Measurements from ENCODE around the gene ELL2. TPM values are rescaled to one million over a fixed set of nuclear protein-coding genes. Genes with fewer than 3 reads are reported as not detected.

The ELL2 gene
- total and polyA plus RNA-seq, 2 of the 13 experiments (the other 11 are each of a cell fraction or from before 2014, with no cell fraction given) = 78.9 to 97.1 TPM

DNA sequence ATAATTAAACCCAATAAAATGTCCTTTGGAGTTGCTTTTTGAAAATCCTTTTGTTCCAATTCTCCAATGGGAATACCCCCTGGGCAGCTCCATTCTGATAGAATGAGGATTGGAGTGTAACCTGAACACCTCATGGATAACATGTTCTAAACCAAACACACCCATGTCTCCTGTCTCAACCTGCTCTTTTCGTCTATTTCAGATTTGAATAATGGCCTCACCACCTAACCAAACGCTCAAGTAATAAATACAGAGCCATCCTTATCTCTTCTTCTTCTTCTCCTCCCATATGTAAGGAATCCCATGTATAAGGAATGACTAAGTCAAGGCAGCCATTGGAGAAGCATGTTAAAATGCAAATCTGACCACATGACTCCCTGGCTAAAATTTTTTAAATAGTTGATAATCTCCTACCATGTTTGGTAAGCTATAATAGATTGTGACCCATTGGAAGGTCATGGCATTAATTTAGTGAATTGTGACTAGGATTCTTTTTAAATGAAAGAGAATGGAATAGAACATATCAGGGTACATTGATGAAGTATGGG is 26.0 kb downstream of the ELL2 start:
- ChIA-PET POLR2A (no interaction called here), CTCF (ENCODE audit: low intra/inter-chr PET ratio, low total read pairs) (no interaction called here)
- no TSS peak for BruUV-seq (replicated peaks)
- H3K4me2 ChIP-seq (ENCODE audit: low read depth, low read length) = no peak overlapping the region
- in situ Hi-C loops (cut with HindIII; ENCODE audit: extremely low pct_ligation_motif_present, low pct_unique_long_range_greater_than_20kb) (no loop called here), intact Hi-C loops (cut with micrococcal nuclease; ENCODE audit: unreplicated experiment) (no loop called here)
- ATAC-seq (no peak), FAIRE-seq (no peak), DNase-seq (ENCODE audit: low spot score) (no peak)
- H3K4me1 ChIP-seq (ENCODE audit: insufficient read depth, low read length) = peaks cover 90% of the 10 kb centered on the region
- TF ChIP-seq, protein P1, sequence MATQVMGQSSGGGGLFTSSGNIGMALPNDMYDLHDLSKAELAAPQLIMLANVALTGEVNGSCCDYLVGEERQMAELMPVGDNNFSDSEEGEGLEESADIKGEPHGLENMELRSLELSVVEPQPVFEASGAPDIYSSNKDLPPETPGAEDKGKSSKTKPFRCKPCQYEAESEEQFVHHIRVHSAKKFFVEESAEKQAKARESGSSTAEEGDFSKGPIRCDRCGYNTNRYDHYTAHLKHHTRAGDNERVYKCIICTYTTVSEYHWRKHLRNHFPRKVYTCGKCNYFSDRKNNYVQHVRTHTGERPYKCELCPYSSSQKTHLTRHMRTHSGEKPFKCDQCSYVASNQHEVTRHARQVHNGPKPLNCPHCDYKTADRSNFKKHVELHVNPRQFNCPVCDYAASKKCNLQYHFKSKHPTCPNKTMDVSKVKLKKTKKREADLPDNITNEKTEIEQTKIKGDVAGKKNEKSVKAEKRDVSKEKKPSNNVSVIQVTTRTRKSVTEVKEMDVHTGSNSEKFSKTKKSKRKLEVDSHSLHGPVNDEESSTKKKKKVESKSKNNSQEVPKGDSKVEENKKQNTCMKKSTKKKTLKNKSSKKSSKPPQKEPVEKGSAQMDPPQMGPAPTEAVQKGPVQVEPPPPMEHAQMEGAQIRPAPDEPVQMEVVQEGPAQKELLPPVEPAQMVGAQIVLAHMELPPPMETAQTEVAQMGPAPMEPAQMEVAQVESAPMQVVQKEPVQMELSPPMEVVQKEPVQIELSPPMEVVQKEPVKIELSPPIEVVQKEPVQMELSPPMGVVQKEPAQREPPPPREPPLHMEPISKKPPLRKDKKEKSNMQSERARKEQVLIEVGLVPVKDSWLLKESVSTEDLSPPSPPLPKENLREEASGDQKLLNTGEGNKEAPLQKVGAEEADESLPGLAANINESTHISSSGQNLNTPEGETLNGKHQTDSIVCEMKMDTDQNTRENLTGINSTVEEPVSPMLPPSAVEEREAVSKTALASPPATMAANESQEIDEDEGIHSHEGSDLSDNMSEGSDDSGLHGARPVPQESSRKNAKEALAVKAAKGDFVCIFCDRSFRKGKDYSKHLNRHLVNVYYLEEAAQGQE (IDR thresholded peaks at IDR 0.05; ENCODE audit: borderline replicate concordance in 1 of 2, low read depth in 1 of 2, low read length in 2 of 2) = no peak
- TF ChIP-seq CAMTA2 (CRISPR knock-in tag; IDR thresholded peaks at IDR 0.05; ENCODE audit: borderline replicate concordance) (no peak), KLF12 (CRISPR knock-in tag; IDR thresholded peaks at IDR 0.05; ENCODE audit: borderline replicate concordance) (no peak), ARNT (IDR thresholded peaks at IDR 0.05) (no peak), ATF1 (CRISPR knock-in tag; IDR thresholded peaks at IDR 0.05) (no peak), ZNF816 (CRISPR knock-in tag; IDR thresholded peaks at IDR 0.05; ENCODE audit: borderline replicate concordance) (no peak), HOXA3 (CRISPR knock-in tag; IDR thresholded peaks at IDR 0.05) (no peak), RBM22 (optimal IDR thresholded peaks at IDR 0.05; ENCODE audit: low read length) (peak; percentile 36), POLR2AphosphoS2 (IDR thresholded peaks at IDR 0.05; ENCODE audit: low read depth, low read length) (peak; percentile 62; the same call in 1 of the 2 replicates)
- TF ChIP-seq, protein P2, sequence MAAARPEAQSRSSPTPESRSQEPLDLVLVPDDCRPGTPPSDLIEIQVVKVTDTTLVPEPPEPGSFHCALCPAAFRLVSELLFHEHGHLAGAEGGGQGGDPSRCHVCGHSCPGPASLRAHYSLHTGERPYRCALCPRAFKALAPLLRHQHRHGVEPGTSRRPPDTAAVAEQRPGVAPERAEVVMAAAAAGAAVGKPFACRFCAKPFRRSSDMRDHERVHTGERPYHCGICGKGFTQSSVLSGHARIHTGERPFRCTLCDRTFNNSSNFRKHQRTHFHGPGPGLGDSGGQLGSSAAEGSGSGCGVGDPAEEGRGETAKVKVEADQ (CRISPR knock-in tag; IDR thresholded peaks at IDR 0.05; ENCODE audit: borderline replicate concordance) = no peak
- TF ChIP-seq, protein P3, sequence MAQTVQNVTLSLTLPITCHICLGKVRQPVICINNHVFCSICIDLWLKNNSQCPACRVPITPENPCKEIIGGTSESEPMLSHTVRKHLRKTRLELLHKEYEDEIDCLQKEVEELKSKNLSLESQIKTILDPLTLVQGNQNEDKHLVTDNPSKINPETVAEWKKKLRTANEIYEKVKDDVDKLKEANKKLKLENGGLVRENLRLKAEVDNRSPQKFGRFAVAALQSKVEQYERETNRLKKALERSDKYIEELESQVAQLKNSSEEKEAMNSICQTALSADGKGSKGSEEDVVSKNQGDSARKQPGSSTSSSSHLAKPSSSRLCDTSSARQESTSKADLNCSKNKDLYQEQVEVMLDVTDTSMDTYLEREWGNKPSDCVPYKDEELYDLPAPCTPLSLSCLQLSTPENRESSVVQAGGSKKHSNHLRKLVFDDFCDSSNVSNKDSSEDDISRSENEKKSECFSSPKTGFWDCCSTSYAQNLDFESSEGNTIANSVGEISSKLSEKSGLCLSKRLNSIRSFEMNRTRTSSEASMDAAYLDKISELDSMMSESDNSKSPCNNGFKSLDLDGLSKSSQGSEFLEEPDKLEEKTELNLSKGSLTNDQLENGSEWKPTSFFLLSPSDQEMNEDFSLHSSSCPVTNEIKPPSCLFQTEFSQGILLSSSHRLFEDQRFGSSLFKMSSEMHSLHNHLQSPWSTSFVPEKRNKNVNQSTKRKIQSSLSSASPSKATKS (CRISPR knock-in tag; IDR thresholded peaks at IDR 0.05) = no peak
- H3K27me3 ChIP-seq (ENCODE audit: control insufficient read depth in 1 of 2, insufficient read depth in 2 of 2, low read length in 2 of 2) = no peaks in the 10 kb centered on the region
- H3K9ac ChIP-seq (ENCODE audit: insufficient read depth, low read depth, low read length) = no peak overlapping the region
- peaks cover 99% of the 10 kb centered on the region for H4K20me1 ChIP-seq (ENCODE audit: insufficient read depth, low read length)
- peaks cover 100% of the 10 kb centered on the region for H3K79me2 ChIP-seq (ENCODE audit: insufficient read depth, low read length)
- H3K36me3 ChIP-seq (replicated peaks in 1 of 2; ENCODE audit: control insufficient read depth in 1 of 2, insufficient read depth in 2 of 2, low read length in 2 of 2) = peaks cover 9 to 30% of the 10 kb centered on the region in 2 experiments
- H3K27ac ChIP-seq (ENCODE audit: extremely low read length, insufficient read depth, low read length) = no peak overlapping the region
- H2AFZ ChIP-seq (ENCODE audit: low read length) = no peak overlapping the region
- WGBS (ENCODE audit: low lambda C conversion rate) = 95% methylated on average over 2 of the region's 2 CpGs
- H3K9me3 ChIP-seq (ENCODE audit: low read length) = no peaks in the 10 kb centered on the region
- H3K4me3 ChIP-seq (replicated peaks in 1 of 3; ENCODE audit: insufficient read depth in 1 of 3, low read depth in 2 of 3, low read length in 3 of 3) = no peak overlapping the region

Data from HepG2 (cell line).